Measurements from ENCODE around the gene F10. TPM values are rescaled to one million over a fixed set of nuclear protein-coding genes. Genes with fewer than 3 reads are reported as not detected.
A peak's percentile ranks its signal among the peaks of the same experiment; 100 is the strongest.
"Not testable (repeated sequence)": the region's sequence is repeated elsewhere in the genome, so short reads cannot be mapped to it uniquely, and the experiment has no call there.

The F10 gene
- total RNA-seq, 8 experiments from 2014 or later, result 0.14 to 1.3 (median 0.57) TPM; not detected in 1

DNA sequence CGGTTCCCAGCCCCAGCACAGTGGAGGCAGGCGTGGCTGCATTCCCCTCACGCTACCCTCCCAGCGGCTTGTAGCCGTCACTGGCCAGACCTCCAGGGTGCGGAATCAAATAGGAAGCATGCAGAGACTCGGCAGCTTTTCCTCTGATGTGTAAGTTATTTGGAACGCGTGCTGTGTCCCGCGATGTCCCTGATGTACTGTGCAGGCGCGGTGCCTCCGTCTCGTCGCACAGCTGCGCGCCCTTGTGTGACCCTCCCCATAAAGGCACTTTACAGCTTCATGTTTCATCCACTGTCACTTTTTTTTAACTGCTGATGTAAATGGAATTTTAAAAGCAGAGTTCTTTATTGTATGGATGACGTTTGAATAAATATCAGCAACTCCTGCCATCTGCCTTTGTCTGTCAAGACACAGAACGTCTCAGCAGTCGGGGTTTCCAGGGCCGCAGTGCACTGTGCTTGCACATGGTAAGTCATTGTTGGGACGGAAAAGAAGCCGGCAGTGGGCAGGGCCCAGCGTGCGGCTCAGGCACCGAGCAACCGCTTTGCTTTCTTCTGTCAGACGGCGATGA lies 24.4 kb upstream of the F10 start:
- peak overlapping the region in 1 of 2 donors; percentile 69 for H3K27ac ChIP-seq
- peaks cover 5 to 12% of the 10 kb centered on the region in 2 donors for H3K4me1 ChIP-seq (replicated peaks in 1 of 2)
- 0 to 64% (median 8%) methylated on average over 1 to 16 of the region's 30 CpGs; no CpG with 5 or more reads in 1 of the 10 experiments for WGBS, 10 experiments
- ATAC-seq (replicated peaks in 6 of 8), result peak; percentile 47 to 96 (median 80)
- H3K4me3 ChIP-seq, result no peak overlapping the region
- in situ Hi-C loops (cut with MboI; ENCODE audit: low pct_unique_long_range_greater_than_20kb in 2 of 9, low sequenced_read_pairs in 9 of 9, unreplicated experiment in 9 of 9), result no loop called here

DNA sequence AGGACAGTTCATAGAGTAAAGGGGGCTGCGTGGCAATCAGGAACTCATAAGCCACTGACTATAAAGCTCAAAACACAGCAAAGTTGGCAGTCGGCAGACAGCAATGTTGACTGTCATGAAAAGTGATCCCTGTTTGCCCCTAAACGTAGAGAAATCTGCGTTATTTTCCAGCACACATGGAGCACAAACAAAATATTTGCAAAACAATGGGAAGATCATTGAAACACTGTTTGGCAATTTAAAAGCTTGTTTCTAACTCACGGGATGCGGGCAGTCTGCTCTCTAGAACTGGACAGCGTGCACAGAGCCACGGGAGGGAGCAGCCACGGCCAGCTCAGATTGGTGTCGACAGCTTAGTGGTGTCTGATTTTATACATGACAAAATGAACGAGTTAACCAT lies 23.5 kb upstream of the F10 start:
- Histone ChIP-seq H3K27ac (no peak overlapping the region), H3K4me1 (replicated peaks in 1 of 2) (peaks cover 5 to 12% of the 10 kb centered on the region in 2 donors), H3K4me3 (no peak overlapping the region)
- in situ Hi-C loops (cut with MboI; ENCODE audit: low pct_unique_long_range_greater_than_20kb in 2 of 9, low sequenced_read_pairs in 9 of 9, unreplicated experiment in 9 of 9), result no loop called here
- 8 to 100% (median 33%) methylated on average over 1 to 11 of the region's 11 CpGs; no CpG with 5 or more reads in 2 of the 10 experiments for WGBS, 10 experiments
- no peak for ATAC-seq (replicated peaks in 6 of 8)

DNA sequence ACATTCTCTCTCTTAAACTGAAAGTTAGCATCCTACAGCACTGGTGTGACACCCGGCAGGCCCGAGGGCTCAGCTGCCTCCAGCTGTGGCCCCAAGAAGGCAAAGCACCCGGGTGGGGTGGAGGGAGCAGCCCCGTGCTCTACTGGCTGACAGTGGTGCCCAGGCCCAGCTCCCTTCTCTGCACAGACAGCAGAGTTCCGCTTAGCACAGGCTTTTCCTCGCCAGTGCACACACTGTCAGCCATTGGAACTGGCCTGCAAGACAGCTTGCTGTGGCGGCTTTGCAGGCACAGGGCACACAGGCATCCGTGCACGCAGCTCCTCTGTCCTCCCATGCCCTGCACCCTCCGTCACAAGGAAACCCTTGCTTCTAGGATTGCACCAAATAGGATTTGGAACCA lies 20.3 kb upstream of the F10 start:
- peaks cover 0 to 11% of the 10 kb centered on the region in 2 donors for H3K4me1 ChIP-seq (replicated peaks in 1 of 2)
- H3K27ac ChIP-seq; ATAC-seq (replicated peaks in 6 of 8); in situ Hi-C loops (cut with MboI; ENCODE audit: low pct_unique_long_range_greater_than_20kb in 2 of 9, low sequenced_read_pairs in 9 of 9, unreplicated experiment in 9 of 9); H3K4me3 ChIP-seq: not testable (repeated sequence)
- WGBS, 10 experiments, result 20 to 85% (median 60%) methylated on average over 1 to 6 of the region's 10 CpGs; no CpG with 5 or more reads in 3 of the 10 experiments

DNA sequence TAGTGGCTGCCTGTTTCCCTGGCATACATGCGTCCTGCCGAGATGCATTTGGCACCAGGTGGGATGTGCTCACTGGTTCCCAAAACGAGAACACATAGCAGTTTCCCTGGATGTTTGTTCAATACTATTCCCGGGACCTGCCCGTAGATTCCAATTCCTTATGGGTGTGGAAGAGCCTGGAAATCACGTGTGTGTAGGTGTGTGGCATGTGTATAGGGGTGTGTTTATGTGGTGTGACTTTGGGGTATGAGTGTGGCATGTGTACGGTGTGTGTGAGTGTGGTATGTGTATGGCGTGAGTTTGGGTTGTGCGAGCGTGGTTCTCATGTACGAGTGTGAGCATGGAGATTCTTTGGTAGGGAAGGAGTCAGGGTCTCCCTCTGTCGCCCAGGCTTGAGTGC lies 19.9 kb upstream of the F10 start:
- Histone ChIP-seq H3K4me3 (no peak overlapping the region), H3K27ac (no peak overlapping the region), H3K4me1 (replicated peaks in 1 of 2) (peaks cover 0 to 9% of the 10 kb centered on the region in 2 donors)
- ATAC-seq (replicated peaks in 6 of 8), result no peak
- in situ Hi-C loops (cut with MboI; ENCODE audit: low pct_unique_long_range_greater_than_20kb in 2 of 9, low sequenced_read_pairs in 9 of 9, unreplicated experiment in 9 of 9), result no loop called here
- WGBS, 10 experiments, result 68 to 100% (median 82%) methylated on average over 1 to 9 of the region's 12 CpGs; no CpG with 5 or more reads in 2 of the 10 experiments

DNA sequence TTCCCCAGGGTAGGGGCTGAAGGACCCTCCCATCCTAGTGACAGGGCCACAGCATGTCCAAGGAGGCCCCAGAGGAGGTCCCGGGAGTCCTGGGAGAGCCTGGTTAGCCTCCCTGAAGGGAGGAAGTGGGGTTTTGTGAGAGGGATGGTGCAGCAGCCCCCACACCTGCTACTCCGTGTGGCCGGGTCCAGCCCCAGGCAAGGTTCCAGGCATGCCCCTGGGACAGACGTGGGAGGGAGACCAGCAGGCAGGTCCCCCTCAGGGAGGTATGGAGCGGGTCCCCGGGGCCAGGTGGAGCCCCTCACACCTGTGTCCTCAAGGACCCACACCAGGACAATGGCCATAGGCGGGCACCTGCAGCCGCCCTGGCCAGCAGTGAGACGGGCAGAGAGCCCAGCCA lies 19.0 kb upstream of the F10 start:
- peak in 2 of 8 experiments; percentile 7 to 29 for ATAC-seq (replicated peaks in 6 of 8)
- H3K4me1 ChIP-seq (replicated peaks in 1 of 2), result peaks cover 0 to 6% of the 10 kb centered on the region in 2 donors
- no peak overlapping the region for H3K27ac ChIP-seq
- 55 to 70% (median 60%) methylated on average over 2 to 3 of the region's 9 CpGs; no CpG with 5 or more reads in 7 of the 10 experiments for WGBS, 10 experiments
- in situ Hi-C loops (cut with MboI; ENCODE audit: low pct_unique_long_range_greater_than_20kb in 2 of 9, low sequenced_read_pairs in 9 of 9, unreplicated experiment in 9 of 9), result no loop called here
- no peak overlapping the region for H3K4me3 ChIP-seq

DNA sequence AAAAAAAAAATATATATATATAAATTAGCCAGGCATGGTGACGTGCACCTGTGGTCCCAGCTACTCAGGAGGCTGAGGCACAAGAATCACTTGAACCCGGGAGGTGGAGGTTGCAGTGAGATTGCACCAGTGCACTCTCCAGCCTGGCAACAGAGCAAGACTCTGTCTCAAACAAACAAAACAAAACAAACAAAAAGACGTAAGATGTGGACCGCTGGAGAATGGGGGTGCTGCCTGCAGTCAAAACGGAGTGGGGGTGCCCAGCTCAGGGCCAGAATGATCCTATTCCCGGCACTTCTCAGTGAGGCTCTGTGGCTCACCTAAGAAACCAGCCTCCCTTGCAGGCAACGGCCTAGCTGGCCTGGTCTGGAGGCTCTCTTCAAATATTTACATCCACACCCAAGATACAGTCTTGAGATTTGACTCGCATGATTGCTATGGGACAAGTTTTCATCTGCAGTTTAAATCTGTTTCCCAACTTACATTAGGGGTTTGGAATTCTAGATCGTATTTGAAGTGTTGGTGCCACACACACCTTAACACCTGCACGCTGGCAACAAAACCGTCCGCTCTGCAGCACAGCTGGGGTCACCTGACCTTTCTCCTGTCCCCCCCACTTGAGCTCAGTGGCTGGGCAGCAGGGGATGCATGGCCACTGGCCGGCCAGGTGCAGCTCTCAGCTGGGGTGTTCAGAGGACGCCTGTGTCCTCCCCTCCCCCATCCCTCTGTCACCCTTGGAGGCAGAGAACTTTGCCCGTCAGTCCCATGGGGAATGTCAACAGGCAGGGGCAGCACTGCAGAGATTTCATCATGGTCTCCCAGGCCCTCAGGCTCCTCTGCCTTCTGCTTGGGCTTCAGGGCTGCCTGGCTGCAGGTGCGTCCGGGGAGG lies 17.3 kb upstream of the F10 start, which contains the start of gene F7:
Gene F7, plus strand, starts transcription at position 760 of the 889 bp plus-strand sequence. Its CDS starts 51 bp downstream, at position 811.
- peak in 5 of 8 experiments; percentile 20 to 71 (median 56) for ATAC-seq (replicated peaks in 6 of 8)
- WGBS, 10 experiments, result 38 to 100% (median 54%) methylated on average over 1 to 7 of the region's 17 CpGs; no CpG with 5 or more reads in 4 of the 10 experiments
- Histone ChIP-seq H3K27ac (no peak within 1 kb of the TSS), H3K4me1 (replicated peaks in 1 of 2) (peaks cover 0 to 6% of the 10 kb centered on the region in 2 donors), H3K4me3 (no peak within 1 kb of the TSS)
- in situ Hi-C loops (cut with MboI; ENCODE audit: low pct_unique_long_range_greater_than_20kb in 2 of 9, low sequenced_read_pairs in 9 of 9, unreplicated experiment in 9 of 9), result no loop called here

DNA sequence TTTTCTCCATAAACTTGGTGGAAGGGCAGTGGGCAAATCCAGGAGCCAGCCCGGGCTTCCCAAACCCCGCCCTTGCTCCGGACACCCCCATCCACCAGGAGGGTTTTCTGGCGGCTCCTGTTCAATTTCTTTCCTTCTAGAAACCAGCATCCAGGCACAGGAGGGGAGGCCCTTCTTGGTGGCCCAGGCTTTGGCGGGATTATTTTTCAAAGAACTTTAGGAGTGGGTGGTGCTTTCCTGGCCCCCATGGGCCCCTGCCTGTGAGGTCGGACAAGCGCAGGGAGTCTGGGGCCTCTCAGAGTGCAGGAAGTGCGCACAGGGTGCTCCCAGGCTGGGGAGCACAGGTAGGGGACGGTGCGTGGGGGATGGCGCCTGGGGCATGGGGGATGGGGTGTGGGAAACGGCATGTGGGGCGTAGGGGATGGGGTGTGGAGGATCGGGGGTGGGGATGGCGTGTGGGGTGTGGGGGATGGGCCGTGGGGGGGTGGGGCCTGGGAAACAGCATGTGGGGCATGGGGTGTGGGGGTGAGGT lies 16.6 kb upstream of the F10 start:
- Histone ChIP-seq H3K4me3 (no peak overlapping the region), H3K4me1 (replicated peaks in 1 of 2) (peaks cover 0 to 6% of the 10 kb centered on the region in 2 donors), H3K27ac (no peak overlapping the region)
- in situ Hi-C loops (cut with MboI; ENCODE audit: low pct_unique_long_range_greater_than_20kb in 2 of 9, low sequenced_read_pairs in 9 of 9, unreplicated experiment in 9 of 9), result no loop called here
- WGBS, 10 experiments, result 60% methylated on average over 2 of the region's 16 CpGs; no CpG with 5 or more reads in 9 of the 10 experiments
- ATAC-seq (replicated peaks in 6 of 8), result no peak

DNA sequence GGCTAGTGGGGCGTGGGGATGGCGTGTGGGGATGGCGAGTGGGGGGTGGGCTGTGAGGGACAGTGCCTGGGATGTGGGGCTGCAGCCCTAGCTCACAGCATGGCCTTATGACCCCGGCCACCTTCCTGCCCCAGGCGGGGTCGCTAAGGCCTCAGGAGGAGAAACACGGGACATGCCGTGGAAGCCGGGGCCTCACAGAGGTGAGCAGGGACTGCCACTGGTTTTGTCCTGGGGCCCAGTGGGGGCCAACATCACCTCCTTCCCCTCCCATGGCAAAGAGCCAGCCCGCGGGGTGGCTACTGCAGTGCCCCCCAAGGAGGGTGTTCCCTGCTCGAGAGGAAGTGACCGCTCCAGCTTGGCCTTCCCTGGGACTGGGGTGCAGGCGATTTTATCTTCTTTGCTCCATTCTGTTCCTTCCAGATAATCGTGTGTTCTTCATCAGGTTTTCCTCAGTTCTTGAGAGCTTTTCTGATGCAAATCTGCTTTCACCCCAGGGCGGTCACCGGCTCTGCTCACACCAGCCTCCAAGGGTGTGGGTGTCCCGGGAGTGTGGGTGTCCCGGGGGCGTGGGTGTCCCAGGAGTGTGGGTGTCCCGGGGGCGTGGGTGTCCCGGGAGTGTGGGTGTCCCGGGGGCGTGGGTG lies 15.8 kb upstream of the F10 start:
- WGBS, 10 experiments, result 58% methylated on average over 6 of the region's 25 CpGs; no CpG with 5 or more reads in 9 of the 10 experiments
- Histone ChIP-seq H3K27ac (no peak overlapping the region), H3K4me3 (no peak overlapping the region), H3K4me1 (replicated peaks in 1 of 2) (peaks cover 0 to 6% of the 10 kb centered on the region in 2 donors)
- ATAC-seq (replicated peaks in 6 of 8), result no peak
- in situ Hi-C loops (cut with MboI; ENCODE audit: low pct_unique_long_range_greater_than_20kb in 2 of 9, low sequenced_read_pairs in 9 of 9, unreplicated experiment in 9 of 9), result no loop called here

DNA sequence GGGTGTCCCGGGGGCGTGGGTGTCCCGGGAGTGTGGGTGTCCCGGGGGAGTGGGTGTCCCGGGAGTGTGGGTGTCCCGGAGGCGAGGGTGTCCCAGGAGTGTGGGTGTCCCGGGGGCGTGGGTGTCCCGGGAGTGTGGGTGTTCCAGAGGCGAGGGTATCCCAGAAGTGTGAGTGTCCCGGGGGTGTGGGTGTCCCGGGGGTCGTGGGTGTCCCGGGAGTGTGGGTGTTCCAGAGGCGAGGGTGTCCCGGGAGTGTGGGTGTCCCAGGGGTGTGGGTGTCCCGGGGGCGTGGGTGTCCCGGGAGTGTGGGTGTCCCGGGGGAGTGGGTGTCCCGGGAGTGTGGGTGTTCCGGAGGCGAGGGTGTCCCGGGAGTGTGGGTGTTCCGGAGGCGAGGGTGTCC lies 14.1 kb upstream of the F10 start:
- ATAC-seq (replicated peaks in 6 of 8); H3K4me3 ChIP-seq; in situ Hi-C loops (cut with MboI; ENCODE audit: low pct_unique_long_range_greater_than_20kb in 2 of 9, low sequenced_read_pairs in 9 of 9, unreplicated experiment in 9 of 9); H3K4me1 ChIP-seq (replicated peaks in 1 of 2); H3K27ac ChIP-seq: not testable (repeated sequence)
- WGBS, 10 experiments, result no CpG with 5 or more reads among the region's 27 CpGs

DNA sequence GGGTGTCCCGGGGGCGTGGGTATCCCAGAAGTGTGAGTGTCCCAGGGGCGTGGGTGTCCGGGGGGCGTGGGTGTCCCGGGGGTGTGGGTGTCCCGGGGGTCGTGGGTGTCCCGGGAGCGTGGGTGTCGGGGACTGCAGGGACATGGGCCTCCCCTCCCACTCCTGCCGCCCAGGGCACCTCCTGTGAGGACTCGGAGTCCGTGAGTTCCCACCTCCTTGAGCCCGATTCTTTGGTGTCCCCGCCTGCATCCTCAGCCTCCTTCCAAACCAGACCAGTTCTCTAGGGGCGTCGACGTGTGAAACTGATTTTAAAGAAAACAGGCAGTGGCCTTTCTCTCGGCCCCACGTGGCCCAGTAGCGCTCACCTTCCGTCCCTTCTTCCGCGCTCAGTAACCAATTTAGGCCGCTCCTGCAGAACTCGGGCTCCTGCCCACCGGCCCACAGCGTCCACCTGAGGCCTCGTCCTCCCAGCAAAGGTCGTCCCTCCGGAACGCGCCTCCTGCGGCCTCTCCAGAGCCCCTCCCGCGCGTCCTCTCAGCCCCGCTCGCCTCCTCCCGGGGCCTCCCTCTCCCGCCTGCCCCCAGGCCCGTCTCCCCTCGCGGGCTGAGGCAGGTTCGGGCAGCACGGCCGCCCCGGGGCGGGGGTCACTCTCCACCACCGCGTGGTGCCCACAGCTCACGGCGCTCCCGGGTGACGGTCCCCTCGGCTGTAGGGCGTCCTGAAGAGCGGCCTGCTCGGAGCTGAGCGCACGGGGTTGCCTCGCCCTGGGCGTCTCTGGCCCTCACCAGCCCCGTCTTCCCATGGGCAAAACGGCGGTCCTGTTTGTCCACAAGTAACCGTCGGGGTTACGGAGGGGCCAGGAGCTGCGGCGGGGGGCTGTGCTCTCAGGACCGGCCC lies 13.2 kb upstream of the F10 start:
- in situ Hi-C loops (cut with MboI; ENCODE audit: low pct_unique_long_range_greater_than_20kb in 2 of 9, low sequenced_read_pairs in 9 of 9, unreplicated experiment in 9 of 9), result no loop called here

DNA sequence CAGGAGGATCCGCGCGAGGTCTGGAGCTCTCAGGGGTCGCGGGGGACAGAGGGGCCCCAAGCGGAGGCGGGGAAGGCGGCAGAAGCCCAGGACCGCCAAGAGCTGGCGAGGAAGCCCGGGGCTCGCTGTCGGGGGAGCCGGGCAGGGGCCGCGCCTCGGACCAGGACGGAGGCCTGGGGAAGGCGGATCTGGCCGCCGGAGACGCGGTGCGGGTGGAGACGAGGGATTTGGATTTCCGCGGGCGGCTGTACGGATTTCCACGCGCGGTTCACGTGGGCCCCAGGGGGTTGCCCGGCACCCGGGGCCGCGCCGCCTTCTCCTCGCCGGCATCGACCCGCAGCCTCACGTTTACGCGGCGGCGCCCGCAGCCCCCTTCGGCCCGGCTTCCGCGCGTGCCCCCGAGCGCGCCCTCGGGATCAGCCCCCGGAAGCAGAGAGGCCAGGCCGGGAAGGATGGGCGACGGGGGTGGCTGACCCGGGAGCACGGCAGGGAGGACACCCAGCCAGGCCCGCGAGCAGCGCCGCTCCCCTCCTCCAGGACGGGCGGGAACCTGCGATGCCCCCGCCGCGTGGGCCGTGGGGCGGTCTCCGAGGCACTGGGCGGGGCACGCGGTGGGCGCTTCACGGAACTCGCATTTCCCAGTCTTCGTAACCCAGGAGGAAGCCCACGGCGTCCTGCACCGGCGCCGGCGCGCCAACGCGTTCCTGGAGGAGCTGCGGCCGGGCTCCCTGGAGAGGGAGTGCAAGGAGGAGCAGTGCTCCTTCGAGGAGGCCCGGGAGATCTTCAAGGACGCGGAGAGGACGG lies 12.3 kb upstream of the F10 start:
- H3K4me1 ChIP-seq (replicated peaks in 1 of 2), result peaks cover 0 to 6% of the 10 kb centered on the region in 2 donors
- no peak overlapping the region for H3K27ac ChIP-seq
- peak in 7 of 8 experiments; percentile 36 to 73 (median 70) for ATAC-seq (replicated peaks in 6 of 8)
- peak overlapping the region; percentile 12 to 37 (median 30) for H3K4me3 ChIP-seq
- in situ Hi-C loops (cut with MboI; ENCODE audit: low pct_unique_long_range_greater_than_20kb in 2 of 9, low sequenced_read_pairs in 9 of 9, unreplicated experiment in 9 of 9), result no loop called here
- 0 to 20% (median 0%) methylated on average over 1 to 3 of the region's 99 CpGs; no CpG with 5 or more reads in 7 of the 10 experiments for WGBS, 10 experiments

More for the DNA sequence above, 13.2 kb upstream of the F10 start:
- peaks cover 0 to 6% of the 10 kb centered on the region in 2 donors for H3K4me1 ChIP-seq (replicated peaks in 1 of 2)
- WGBS, 10 experiments, result 23 to 92% (median 70%) methylated on average over 5 to 10 of the region's 73 CpGs; no CpG with 5 or more reads in 7 of the 10 experiments
- H3K27ac ChIP-seq, result no peak overlapping the region
- ATAC-seq (replicated peaks in 6 of 8), result peak in 4 of 8 experiments; percentile 5 to 18 (median 12)
- no peak overlapping the region for H3K4me3 ChIP-seq
